Esophagus squamous epithelium (tissue), 5 donors: Measurements from ENCODE around the gene SMARCC2. TPM values are rescaled to one million over a fixed set of nuclear protein-coding genes. Genes with fewer than 3 reads are reported as not detected.

ENCODE experiments used
- DNase-seq: peaks from one replicate; lab custom pipeline; 2025; lab: John Stamatoyannopoulos, UW
- H3K27ac ChIP-seq, 4 donors: fragments of 200-600 bp; sonication (generic); one replicate each; pipeline ENCODE4 v1.5.1; 2016 to 2019; ENCODE audit warnings: mild to moderate bottlenecking in 1 of 4
- H3K27me3 ChIP-seq, 4 donors: fragments of 200-600 bp; sonication (generic); 1 replicate in 3 of 4; 2 replicates in 1 of 4; pipeline versions ENCODE4 v1.5.1 to v1.6.0; 2017 to 2021; ENCODE audit warnings: antibody characterized with exemption in 1 of 4
- H3K36me3 ChIP-seq, 3 donors: fragments of 200-600 bp; sonication (generic); one replicate each; pipeline ENCODE4 v1.5.1; 2016 to 2019
- H3K4me1 ChIP-seq, 3 donors: fragments of 200-600 bp; sonication (generic); one replicate each; pipeline ENCODE4 v1.5.1; 2017 to 2019
- H3K4me3 ChIP-seq, 4 donors: fragments of 200-600 bp; sonication (generic); 1 replicate in 3 of 4; 2 replicates in 1 of 4; pipeline ENCODE4 v1.5.1; 2016 to 2019; ENCODE audit warnings: mild to moderate bottlenecking in 2 of 4, moderate library complexity in 1 of 4
- H3K9me3 ChIP-seq, 3 donors: fragments of 200-600 bp; sonication (generic); one replicate each; pipeline ENCODE4 v1.5.1; 2016 to 2019
- CTCF ChIP-seq, 6 experiments: fragments of 450-650 bp in 4 of 6; fragments of 200-600 bp in 2 of 6; sonication (generic) in 2 of 6; IDR thresholded peaks; one replicate each; pipeline ENCODE4 v1.5.1; 2016 to 2019; ENCODE audit warnings: antibody characterized with exemption in 6 of 6, mild to moderate bottlenecking in 4 of 6, moderate library complexity in 4 of 6
- POLR2A ChIP-seq, 4 donors: fragments of 450-650 bp; IDR thresholded peaks; one replicate each; pipeline ENCODE4 v1.6.1; 2017; ENCODE audit warnings: antibody characterized with exemption in 4 of 4, mild to moderate bottlenecking in 4 of 4, moderate library complexity in 3 of 4
- WGBS, 2 donors: methylation state at CpG; one replicate each; pipeline ENCODE4 v1.1.5; 2018; 5-methylcytosine and 5-hydroxymethylcytosine counted together
- intact Hi-C: fragments of 100-400 bp; cut with DNase I; formaldehyde crosslinking; loops from one replicate; pipeline ENCODE4 v1.15.0; 2022
- total RNA-seq, 4 donors: library from RNA; depleted of rRNA; stranded (reverse); fragments of >200 nt; gene quantifications; one replicate each; pipeline ENCODE4 v1.1.0, GENCODE V29; 2016
- donor health status: DM: yes; HTN: yes; CAD: no.

The SMARCC2 gene
- total RNA-seq, 4 donors from 2014 or later, result 31.7 to 64.9 (median 46.1) TPM

DNA sequence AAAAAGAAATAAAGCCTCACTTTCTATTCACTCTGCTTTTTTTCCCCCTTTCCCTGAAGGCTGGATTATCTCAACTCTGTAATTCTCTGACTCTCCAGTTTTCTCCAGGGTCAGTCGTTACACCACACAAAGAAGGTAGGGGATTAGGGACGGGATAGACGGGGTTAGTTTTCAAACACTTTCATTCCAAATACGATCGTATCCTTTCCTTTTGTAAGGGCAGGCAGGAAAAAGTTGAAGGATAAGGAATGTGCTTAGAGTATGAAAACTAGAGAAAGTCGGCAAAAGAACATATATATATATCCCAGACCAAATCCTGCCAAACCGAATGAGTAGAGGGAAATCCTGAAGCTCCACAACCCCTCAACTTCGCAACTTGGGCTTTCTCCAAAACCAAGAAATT is 61.8 kb downstream of the SMARCC2 start:
- intact Hi-C loops, result loop anchor here (5.0 kb wide), 1 partner anchor 60 kb away; the partner anchor contains the start of gene SMARCC2
- H3K4me1 ChIP-seq, result peaks cover 23 to 60% (median 30%) of the 10 kb centered on the region in 3 donors
- H3K4me3 ChIP-seq, result peak overlapping the region; percentile 15 to 97 (median 83)

GRCh38 chr12:56126732-56127239 is 62.5 kb downstream of the SMARCC2 start:
- Histone ChIP-seq H3K4me3 (peak overlapping the region in 1 of 4 donors; percentile 94), H3K27me3 (no peaks in the 10 kb centered on the region), H3K27ac (peak overlapping the region; percentile 77 to 98 (median 92)), H3K9me3 (no peaks in the 10 kb centered on the region), H3K4me1 (peaks cover 23 to 60% (median 30%) of the 10 kb centered on the region in 3 donors), H3K36me3 (peaks cover 5 to 19% (median 8%) of the 10 kb centered on the region in 3 donors)
- intact Hi-C loops, result loop anchor here (5.0 kb wide), 1 partner anchor 61 kb away; the partner anchor contains the start of gene SMARCC2
- TF ChIP-seq CTCF (IDR thresholded peaks at IDR 0.05) (no peak), POLR2A (IDR thresholded peaks at IDR 0.05) (no peak)
- WGBS, 2 donors, result 34 to 42% methylated on average over 3 of the region's 3 CpGs
- DNase-seq, result no peak

More for the DNA sequence above, 61.8 kb downstream of the SMARCC2 start:
- H3K9me3 ChIP-seq, result no peaks in the 10 kb centered on the region
- 1% methylated on average over 8 of the region's 8 CpGs for WGBS, 2 donors
- TF ChIP-seq POLR2A (IDR thresholded peaks at IDR 0.05) (peak in 1 of 4 donors; percentile 38), CTCF (IDR thresholded peaks at IDR 0.05) (no peak)
- peak overlapping the region; percentile 77 to 98 (median 92) for H3K27ac ChIP-seq
- no peaks in the 10 kb centered on the region for H3K27me3 ChIP-seq
- peaks cover 10 to 25% (median 13%) of the 10 kb centered on the region in 3 donors for H3K36me3 ChIP-seq
- no peak for DNase-seq

DNA sequence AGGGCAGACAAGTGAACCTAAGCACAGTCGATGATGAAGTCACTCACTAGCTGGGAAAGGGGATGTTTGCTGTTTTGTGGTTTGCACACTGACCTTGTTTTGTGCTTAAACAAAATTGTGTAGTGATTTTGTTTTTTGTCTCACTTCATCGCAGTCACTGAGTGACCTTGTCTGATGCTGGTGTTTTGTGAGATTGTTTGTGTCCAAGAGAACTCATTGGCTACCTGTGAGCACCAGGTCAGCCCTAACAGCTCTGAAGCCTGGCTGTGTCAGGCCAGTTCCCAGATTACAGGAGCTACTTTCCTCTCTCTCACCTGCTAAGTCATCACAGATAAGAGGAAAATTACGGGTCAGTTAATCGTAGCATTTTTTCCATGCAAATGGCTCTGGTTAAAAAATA is 65.2 kb downstream of the SMARCC2 start:
- intact Hi-C loops, result no loop called here

GRCh38 chr12:56122637-56123036 is 66.6 kb downstream of the SMARCC2 start:
- WGBS, 2 donors, result 80 to 97% methylated on average over 2 of the region's 2 CpGs
- intact Hi-C loops, result no loop called here
- no peak for TF ChIP-seq POLR2A (IDR thresholded peaks at IDR 0.05)
- no peak for TF ChIP-seq CTCF (IDR thresholded peaks at IDR 0.05)
- H3K9me3 ChIP-seq, result no peaks in the 10 kb centered on the region
- H3K27ac ChIP-seq, result peak overlapping the region in 1 of 4 donors; percentile 49
- H3K4me3 ChIP-seq, result no peak overlapping the region
- peaks cover 4 to 19% (median 12%) of the 10 kb centered on the region in 3 donors for H3K36me3 ChIP-seq
- no peak for DNase-seq
- H3K4me1 ChIP-seq, result peaks cover 34 to 64% (median 39%) of the 10 kb centered on the region in 3 donors
- H3K27me3 ChIP-seq, result no peaks in the 10 kb centered on the region

More for the DNA sequence above, 65.2 kb downstream of the SMARCC2 start:
- Histone ChIP-seq H3K4me3 (no peak overlapping the region), H3K4me1 (peaks cover 32 to 62% (median 33%) of the 10 kb centered on the region in 3 donors), H3K9me3 (no peaks in the 10 kb centered on the region), H3K27ac (no peak overlapping the region), H3K27me3 (no peaks in the 10 kb centered on the region), H3K36me3 (peaks cover 4 to 16% (median 12%) of the 10 kb centered on the region in 3 donors)
- TF ChIP-seq POLR2A (IDR thresholded peaks at IDR 0.05), result no peak
- TF ChIP-seq CTCF (IDR thresholded peaks at IDR 0.05), result no peak
- 74 to 87% methylated on average over 4 of the region's 4 CpGs for WGBS, 2 donors
- no peak for DNase-seq

GRCh38 chr12:56121204-56121870 is 67.9 kb downstream of the SMARCC2 start:
- H3K4me1 ChIP-seq, result peaks cover 22 to 54% (median 28%) of the 10 kb centered on the region in 3 donors
- 89 to 97% methylated on average over 4 to 11 of the region's 11 CpGs for WGBS, 2 donors
- intact Hi-C loops, result no loop called here
- H3K9me3 ChIP-seq, result no peaks in the 10 kb centered on the region
- TF ChIP-seq CTCF (IDR thresholded peaks at IDR 0.05), result no peak
- no peak for TF ChIP-seq POLR2A (IDR thresholded peaks at IDR 0.05)
- no peak overlapping the region for H3K27ac ChIP-seq
- peaks cover 4 to 20% (median 12%) of the 10 kb centered on the region in 3 donors for H3K36me3 ChIP-seq
- H3K27me3 ChIP-seq, result no peaks in the 10 kb centered on the region
- no peak overlapping the region for H3K4me3 ChIP-seq
- DNase-seq, result no peak
